BJ (cell line): Measurements from ENCODE around the gene LDLRAD4. TPM values are rescaled to one million over a fixed set of nuclear protein-coding genes. Genes with fewer than 3 reads are reported as not detected.

ENCODE experiments used
- CTCF ChIA-PET: fragments of 350-600 bp; formaldehyde crosslinking; extraction: SDS; loops from one replicate; lab custom pipeline; 2021; ENCODE audit warnings: antibody characterized with exemption, inconsistent platforms; lab: Yijun Ruan, JAX
- POLR2A ChIA-PET: fragments of 300-600 bp; sonication (Branson Sonifier 250); formaldehyde crosslinking; extraction: SDS; loops from one replicate; lab custom pipeline; 2021; ENCODE audit warnings: antibody characterized with exemption; lab: Charles Lee
- DNase-seq: peaks from one replicate; pipeline ENCODE4 v3.0.0-alpha.2; 2011; ENCODE audit warnings: low read depth
- H3K27me3 ChIP-seq: 2 replicates; pipeline ENCODE4 v1.6.0; 2011; ENCODE audit warnings: low read length; ENCODE audit not compliant: control insufficient read depth, insufficient read depth
- H3K36me3 ChIP-seq: 2 replicates; pipeline ENCODE4 v1.5.1; 2011; ENCODE audit warnings: low read length; ENCODE audit not compliant: control insufficient read depth, insufficient read depth
- H3K4me3 ChIP-seq: 2 replicates; pipeline ENCODE4 v1.5.1; 2011; ENCODE audit warnings: low read depth, mild to moderate bottlenecking, control low read depth, low read length
- polyA plus RNA-seq: library from polyadenylated mRNA; depleted of rRNA; stranded (reverse); fragments of >200 nt; gene quantifications from 2 replicates; pipeline ENCODE4 v1.2.3, GENCODE V29; 2011
- TF ChIP-seq, protein P1 (sequence below): IDR thresholded peaks from 2 replicates; pipeline ENCODE4 v1.5.1; 2011; ENCODE audit warnings: low read depth, mild to moderate bottlenecking, control low read depth, inconsistent platforms, low read length, moderate library complexity; ENCODE audit not compliant: insufficient read depth

LDLRAD4 gene
- polyA plus RNA-seq, 1 experiment, result not detected

DNA sequence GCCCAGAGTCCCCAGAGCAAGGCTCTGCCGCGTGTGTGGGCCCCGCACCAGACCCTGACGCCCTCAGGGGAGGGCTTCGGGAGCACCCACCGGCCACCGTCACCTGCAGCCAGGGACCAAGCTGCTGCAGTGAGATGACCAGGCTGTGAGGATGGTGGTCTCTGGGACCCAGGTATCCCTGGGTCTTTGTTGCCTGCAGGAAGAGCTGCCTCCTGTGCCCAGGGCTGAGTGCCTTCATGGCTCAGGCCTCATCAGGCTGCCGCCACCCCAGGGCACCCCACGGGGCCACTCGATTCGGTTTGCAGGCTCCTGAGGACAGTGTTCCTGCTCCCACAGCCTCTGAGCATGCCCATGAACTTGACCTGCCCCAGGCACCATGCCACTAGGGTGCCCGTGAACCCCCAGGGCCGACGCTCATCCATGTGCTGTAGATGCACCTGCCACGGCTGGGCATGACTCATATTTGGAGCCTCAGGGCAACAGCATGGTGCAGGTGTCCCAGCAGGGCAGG is 398.0 kb downstream of the LDLRAD4 start:
- ChIA-PET CTCF (interaction anchor here (1.1 kb wide), 1 partner anchor 10 kb away, joined by 3 read pairs; no protein-coding TSS in a partner anchor), POLR2A (no interaction called here)
- DNase-seq, result no peak
- TF ChIP-seq, protein P1, sequence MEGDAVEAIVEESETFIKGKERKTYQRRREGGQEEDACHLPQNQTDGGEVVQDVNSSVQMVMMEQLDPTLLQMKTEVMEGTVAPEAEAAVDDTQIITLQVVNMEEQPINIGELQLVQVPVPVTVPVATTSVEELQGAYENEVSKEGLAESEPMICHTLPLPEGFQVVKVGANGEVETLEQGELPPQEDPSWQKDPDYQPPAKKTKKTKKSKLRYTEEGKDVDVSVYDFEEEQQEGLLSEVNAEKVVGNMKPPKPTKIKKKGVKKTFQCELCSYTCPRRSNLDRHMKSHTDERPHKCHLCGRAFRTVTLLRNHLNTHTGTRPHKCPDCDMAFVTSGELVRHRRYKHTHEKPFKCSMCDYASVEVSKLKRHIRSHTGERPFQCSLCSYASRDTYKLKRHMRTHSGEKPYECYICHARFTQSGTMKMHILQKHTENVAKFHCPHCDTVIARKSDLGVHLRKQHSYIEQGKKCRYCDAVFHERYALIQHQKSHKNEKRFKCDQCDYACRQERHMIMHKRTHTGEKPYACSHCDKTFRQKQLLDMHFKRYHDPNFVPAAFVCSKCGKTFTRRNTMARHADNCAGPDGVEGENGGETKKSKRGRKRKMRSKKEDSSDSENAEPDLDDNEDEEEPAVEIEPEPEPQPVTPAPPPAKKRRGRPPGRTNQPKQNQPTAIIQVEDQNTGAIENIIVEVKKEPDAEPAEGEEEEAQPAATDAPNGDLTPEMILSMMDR, result no peak
- H3K4me3 ChIP-seq, result no peak overlapping the region
- H3K27me3 ChIP-seq, result peaks cover 10% of the 10 kb centered on the region
- no peaks in the 10 kb centered on the region for H3K36me3 ChIP-seq

DNA sequence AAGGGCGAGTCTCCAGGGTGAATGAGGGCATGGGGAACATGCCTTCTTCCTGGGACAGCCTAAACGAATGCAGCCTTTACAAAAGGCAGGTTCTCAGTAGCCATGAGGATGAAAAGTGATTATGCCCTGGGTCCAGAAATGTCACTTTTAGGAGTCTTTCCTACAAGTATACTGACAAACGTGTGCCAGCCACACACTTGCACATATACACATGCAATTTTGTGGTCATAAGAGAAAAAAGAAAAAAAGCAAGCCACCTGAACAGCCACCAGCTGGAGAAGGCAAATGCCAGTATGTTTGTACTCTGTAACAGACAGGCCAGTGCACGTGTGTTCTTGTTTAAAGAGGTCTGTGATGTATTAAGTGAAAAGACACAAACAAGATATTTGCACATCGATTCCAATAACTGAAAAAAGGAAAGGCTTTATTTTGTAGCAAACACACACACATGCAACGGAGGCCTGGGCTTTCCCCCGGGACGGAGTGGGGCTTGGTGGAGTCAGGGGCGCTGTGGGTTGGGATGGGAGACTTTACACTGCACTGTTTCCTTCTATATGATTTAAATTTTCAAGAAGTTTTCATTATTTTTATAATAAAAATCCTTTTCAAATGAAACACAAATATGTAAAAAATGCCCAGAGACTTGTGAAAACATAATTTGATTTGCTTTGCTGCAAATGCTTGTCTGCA is 399.4 kb downstream of the LDLRAD4 start:
- ChIA-PET CTCF (no interaction called here), POLR2A (no interaction called here)
- TF ChIP-seq, protein P1, result no peak
- H3K36me3 ChIP-seq, result no peaks in the 10 kb centered on the region
- peaks cover 2% of the 10 kb centered on the region; the same call in 1 of the 2 replicates for H3K27me3 ChIP-seq
- H3K4me3 ChIP-seq, result no peak overlapping the region
- no peak for DNase-seq

DNA sequence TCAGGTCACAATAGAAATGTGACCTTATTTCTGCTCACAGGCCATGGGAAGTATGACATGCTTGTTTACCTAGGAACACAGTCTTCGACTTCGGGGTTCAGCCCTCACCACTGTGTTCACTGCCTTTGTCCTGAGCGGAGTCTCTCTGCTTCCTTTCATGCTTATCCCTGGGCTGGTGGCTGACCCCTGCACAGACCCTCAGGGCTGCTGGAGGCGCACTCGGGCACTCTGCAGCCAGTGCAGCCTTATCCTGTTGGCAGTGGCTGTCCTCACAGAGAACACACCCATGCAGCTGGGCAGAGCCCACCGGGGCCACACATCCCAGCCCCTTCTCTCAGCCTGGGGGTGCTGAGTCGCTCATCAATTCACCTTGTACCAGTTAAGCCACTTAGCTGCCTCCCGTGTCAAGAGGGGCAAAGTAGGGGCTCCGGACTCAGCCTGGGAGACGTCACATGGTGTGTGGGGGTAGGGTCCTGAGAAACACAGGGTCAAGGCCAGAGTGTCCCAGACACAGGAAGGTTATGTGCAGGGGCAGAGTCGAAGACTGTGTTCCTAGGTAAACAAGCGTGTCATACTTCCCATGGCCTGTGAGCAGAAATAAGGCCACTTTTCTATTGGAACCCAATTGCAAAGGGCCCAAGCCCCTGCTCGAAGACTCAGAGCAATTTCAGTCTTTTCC is 400.3 kb downstream of the LDLRAD4 start:
- H3K4me3 ChIP-seq, result no peak overlapping the region
- ChIA-PET CTCF (no interaction called here), POLR2A (no interaction called here)
- TF ChIP-seq, protein P1, result no peak
- H3K36me3 ChIP-seq, result no peaks in the 10 kb centered on the region
- no peak for DNase-seq
- peaks cover 2% of the 10 kb centered on the region; the same call in 1 of the 2 replicates for H3K27me3 ChIP-seq

DNA sequence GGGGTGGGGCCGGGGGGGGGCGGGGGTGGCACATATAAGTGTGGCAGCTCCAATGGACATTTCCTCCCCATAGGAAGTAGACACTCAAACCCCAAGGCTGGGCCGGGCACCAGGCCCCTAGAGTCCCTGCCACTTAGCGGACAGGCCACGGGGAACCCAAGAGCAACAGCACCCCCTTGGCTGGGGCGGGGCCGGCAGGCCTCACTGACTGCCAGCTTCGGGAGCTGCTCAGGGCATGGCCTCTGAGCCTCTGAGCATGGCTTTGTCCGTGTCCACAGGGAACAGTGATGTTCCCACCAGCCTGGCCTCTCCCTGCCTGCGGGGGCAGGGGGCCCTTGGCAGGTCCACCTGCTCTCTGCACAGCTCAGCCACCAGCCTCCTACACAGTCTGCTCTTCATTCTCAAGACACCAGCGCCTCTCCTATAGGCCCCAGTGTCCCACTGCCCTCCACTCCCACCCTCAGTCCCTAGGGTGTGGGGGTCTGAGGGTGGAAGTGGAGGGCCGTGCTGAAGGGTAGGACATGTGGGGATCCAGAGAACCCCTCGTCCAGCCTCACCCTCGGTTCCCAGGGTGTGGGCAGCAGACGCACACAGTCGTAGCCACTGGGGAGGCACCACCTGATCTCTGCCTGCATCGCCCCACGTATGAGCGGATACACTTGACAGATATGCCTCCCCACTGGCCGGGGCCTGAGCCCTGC is 401.1 kb downstream of the LDLRAD4 start:
- POLR2A ChIA-PET, result no interaction called here
- H3K36me3 ChIP-seq, result no peaks in the 10 kb centered on the region
- DNase-seq, result no peak
- CTCF ChIA-PET, result no interaction called here
- TF ChIP-seq, protein P1, result no peak
- H3K27me3 ChIP-seq, result no peaks in the 10 kb centered on the region
- H3K4me3 ChIP-seq, result no peak overlapping the region

DNA sequence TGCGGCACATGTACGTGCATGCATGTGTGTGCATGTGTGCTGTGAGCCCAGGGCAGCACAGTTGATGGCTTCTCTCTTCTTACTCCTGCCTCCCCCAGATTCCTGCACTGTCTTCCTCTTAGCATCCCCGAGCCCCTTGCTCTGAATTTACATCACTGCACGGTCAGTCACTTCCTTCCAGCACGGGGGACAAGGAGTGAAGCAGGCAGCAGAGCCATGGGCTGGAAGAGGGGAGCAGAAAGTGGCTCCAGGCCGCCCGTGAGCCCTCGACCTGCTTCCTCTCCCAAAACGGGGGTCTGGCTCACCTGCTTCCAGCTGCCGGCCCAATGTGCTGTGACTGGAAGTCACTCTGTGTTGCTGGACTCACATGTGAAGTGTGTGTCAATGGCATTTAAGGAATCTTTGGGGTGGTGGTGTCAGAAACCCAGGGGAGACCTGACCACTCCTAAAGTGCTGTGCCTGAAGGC is 401.7 kb downstream of the LDLRAD4 start:
- ChIA-PET POLR2A (no interaction called here), CTCF (no interaction called here)
- DNase-seq, result no peak
- Histone ChIP-seq H3K36me3 (no peaks in the 10 kb centered on the region), H3K27me3 (no peaks in the 10 kb centered on the region), H3K4me3 (no peak overlapping the region)
- TF ChIP-seq, protein P1, result no peak
